Measurements from ENCODE around the gene INSYN2B.
"Not testable (repeated sequence)": the region's sequence is repeated elsewhere in the genome, so short reads cannot be mapped to it uniquely, and the experiment has no call there.

Gene INSYN2B

DNA sequence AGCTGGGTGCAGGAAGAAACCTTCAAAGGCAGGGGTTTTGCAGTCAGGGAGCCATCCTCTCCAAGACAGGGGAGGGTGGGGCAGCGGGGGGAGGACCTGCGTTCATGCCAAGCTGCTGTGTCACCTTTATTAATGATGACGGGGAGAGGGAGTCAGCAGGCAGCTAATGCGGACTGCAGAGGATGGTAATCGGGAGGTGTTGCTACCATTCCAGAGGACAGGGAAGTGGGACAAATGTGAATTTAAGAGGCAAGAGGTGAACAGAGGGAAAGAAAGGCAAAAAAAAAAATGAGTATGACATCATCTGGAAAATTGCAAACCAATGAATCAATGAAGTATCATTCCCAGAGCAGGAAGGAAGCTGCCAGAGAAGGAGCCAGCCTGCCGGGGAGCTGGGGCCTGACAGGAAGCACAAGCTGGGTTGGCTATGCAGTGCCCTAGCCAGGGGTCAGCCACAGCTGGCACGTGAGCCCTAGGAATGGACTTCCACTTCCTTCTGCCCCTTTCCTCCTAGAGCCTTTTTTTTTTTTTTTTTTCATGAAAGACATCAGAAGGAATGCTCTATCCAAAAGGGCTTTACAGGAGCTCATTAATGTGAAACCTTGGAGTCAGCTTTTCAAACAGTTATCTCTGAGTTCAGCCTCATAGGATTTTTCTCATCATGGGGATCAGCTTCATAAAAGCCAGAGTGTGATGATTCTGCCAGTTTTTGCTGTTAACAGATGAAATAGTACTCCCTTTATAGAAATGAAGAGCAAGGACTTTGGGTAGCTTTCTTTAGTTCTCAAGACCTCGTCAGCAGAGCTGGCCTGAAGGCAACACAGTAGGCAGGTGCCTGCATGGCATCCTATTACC is 9.2 kb downstream of the INSYN2B start:
- DNase-seq: no peak

DNA sequence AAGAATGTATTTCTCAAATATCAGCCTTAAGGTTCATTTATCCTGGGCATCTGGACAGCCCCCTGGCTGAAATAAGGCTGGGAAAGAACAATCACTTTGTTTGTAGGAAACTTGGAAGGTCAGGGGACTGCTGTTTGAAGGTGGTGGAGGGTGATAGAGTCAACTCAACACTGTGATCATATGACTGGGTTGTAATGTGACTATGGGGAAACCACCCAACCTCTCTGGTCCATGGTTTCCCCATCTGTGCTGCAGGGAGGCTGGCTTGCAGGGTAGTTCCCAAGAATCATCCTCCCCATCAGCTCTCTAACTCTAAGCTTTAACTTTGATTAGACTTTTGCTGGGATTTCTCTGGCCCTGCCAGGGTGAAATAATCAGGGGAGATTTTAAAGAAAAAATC is 10.0 kb downstream of the INSYN2B start:
- DNase-seq: no peak

DNA sequence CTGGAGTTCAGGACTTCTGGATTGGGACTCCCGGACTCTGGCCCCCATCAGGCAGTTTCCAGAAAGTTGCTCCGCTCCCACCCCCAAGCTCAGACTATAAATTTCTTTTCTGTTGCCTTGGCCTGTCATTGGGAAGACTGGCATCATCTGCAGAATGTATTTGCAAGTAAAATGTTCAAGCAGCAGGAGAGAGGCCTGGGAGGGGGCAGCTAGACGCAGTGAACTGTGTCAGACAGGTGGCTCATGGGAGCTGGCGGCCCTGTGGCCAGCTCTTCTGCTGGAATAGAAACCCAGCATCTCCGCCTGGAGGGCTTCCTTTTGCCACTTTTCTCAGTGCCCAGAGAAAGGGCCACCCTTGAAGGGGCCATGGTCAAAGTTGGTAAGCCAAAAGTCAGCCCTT is 16.0 kb downstream of the INSYN2B start:
- no peak for DNase-seq

DNA sequence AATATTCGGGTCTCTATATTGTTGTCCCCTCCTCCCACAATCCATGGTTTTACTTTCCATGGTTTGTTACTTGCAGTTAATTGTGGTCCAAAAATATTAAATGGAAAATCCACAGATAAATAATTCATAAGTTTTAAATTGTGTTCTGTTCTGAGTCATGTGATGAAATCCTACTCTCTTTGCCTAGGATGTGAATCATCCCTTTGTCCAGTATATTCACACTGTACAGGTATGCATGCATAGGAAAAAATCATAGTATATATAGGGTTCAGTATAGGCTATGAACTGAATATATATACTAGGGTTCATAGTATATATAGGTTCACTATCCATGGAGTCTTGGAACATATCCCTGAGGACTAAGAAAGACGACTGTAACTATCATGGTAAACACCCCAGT is 19.6 kb downstream of the INSYN2B start:
- no peak for DNase-seq

DNA sequence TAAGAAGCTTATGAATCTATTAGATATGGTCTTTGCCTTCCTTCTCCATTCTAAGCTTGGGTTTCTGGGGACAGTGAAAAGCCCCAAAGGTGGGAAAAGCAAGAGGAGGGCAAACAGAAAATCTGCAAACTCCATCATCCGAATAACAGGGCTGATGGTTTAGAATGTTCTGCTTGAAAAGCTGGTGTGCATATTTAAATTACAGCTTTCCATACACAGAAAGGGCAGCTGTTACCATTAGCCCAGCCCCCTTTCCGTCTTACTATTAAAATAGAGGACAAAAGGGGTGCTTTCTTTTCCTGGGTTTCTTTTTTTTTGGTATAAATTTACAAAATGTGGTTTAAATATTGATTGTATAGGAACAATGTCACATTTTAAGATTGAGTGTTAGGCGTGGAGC is 22.0 kb downstream of the INSYN2B start:
- DNase-seq: no peak

DNA sequence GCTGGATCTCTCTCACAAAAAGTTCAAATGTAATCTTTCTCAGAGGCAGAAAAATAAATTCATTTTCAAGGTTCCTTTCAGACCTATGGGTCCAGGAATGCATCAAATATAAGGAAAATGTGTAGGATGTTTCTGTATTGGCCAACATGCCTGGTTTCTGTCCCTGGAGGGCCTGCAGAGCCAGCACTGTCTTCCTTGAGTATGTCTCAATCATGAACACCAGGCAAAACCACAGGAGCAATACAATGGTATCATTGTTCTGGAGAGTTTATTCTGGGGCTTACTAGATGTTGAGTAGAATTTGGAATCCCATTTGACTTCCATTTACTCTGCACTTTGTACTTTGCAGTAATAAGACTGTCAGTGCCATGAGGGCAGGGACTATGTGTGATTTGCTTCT is 23.5 kb downstream of the INSYN2B start:
- no peak for DNase-seq

DNA sequence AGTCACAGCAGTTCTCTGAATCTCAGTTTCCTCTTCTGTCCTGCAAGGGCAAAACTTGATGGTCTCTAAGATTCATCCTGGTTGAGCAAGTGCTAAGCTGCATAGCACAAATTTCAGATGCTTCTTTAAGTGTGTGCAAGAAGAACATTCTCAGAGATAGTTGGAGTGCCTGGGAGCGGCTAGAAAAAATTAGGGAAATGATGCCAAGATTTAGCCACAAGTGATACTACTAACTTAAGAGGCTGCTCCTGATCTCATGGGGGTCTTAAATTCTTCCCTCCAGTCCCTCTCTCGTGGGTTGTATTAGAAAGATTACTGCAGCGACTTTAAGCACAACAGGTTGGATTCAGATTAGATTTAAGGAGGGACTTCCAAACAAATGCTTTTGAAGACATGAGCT is 24.2 kb downstream of the INSYN2B start:
- DNase-seq: no peak

DNA sequence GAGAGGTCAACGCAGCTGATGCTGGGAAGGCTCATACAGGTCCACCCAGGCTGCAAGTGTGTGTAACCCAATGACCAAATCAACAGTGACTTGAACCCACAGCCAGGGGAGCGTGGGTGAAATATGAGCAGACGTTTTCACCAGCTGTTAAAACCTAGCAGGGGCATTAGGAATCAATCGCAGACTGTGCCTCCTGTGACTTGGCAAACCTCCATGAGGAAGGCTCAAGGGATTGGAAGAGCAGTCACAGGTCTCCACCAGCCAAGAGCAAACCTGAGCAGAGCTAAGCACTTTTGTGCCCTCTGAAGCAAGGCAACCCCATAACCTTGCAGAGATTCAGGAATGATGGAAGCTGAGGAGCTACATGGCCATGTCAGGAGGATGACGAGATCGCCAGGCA is 25.5 kb downstream of the INSYN2B start:
- no peak for DNase-seq

DNA sequence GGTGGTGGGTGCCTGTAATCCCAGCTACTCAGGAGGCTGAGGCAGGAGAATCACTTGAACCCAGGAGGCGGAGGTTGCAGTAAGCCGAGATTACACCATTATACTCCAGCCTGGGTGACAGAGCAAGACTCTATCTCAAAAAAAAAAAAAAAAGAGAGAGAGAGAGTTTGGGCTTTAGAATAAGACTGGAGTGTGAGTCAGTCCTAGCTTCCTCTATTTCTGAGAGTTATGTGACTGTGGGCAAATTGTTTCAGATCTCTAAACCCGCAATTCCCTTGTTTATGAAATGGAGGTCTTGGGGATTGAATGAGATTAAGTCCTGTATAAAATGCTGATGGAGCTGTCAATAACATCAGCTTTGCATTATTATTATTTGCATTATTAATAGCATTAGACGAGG is 27.1 kb downstream of the INSYN2B start:
- not testable (repeated sequence) for DNase-seq

DNA sequence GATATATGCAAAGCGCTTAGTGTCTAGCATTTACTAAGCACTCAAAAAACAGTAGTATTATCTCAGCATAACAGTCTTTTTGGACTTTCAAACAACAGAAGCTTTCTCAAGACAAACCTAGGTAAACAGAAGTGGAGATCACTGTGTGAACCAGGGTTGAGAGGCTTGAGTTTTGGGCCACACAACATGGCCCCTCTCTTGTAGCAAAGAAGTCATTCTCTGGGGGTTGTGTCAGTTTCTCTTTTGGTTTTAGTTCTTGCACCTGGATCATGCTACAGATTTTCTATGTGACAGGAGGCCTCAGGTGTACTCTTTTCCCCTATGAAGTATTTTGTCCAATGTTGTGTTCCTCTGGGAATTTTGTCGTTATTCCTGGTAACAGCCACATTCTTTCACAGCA is 30.0 kb downstream of the INSYN2B start:
- no peak for DNase-seq

DNA sequence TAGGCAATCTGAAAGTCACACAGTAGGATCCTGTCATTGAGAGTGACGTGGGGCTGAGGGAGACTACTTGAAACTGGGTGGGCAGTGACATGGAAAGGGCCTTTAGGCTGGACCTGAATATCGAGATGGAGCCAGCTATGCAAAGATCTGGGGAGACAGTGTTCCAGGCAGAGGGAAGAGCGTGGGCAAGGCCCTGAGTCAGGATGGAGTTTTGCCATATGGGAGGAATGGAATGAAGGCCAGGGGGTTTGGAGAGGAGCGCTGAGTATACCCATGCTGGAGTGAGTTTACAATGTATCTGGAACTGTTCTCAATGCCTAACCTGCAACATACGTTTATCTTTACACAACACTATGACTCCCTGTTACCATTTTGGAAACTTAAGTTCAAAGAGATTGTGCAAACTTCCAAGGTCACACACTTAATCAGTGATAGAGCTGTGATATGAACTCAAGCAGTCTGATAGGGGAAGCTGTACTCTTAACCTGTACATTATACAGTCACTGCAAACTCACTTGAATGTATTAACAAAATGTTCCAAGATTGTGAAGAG is 33.5 kb downstream of the INSYN2B start:
- DNase-seq: no peak

DNA sequence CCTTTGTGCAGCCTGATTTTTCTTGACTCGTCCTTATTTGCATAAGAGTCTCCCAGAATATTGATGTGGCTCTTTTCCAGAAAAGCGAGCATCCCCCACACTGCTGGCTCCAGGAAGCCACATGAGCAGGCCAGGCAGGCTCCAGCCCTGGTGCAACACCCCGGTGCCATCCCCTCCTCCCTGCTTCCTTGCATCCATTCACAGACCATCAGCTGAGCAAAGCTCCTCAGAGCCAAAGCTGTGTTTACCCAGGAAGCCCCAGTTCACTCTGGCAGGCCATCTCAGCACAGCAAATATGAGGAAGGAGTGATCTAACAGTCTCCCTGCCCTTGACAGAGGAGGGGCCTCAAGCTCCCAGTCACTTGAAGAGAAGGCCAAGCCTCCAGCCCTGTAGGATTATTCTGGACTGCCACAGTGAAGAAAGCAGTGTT is 34.4 kb downstream of the INSYN2B start:
- DNase-seq: peak; percentile 9

DNA sequence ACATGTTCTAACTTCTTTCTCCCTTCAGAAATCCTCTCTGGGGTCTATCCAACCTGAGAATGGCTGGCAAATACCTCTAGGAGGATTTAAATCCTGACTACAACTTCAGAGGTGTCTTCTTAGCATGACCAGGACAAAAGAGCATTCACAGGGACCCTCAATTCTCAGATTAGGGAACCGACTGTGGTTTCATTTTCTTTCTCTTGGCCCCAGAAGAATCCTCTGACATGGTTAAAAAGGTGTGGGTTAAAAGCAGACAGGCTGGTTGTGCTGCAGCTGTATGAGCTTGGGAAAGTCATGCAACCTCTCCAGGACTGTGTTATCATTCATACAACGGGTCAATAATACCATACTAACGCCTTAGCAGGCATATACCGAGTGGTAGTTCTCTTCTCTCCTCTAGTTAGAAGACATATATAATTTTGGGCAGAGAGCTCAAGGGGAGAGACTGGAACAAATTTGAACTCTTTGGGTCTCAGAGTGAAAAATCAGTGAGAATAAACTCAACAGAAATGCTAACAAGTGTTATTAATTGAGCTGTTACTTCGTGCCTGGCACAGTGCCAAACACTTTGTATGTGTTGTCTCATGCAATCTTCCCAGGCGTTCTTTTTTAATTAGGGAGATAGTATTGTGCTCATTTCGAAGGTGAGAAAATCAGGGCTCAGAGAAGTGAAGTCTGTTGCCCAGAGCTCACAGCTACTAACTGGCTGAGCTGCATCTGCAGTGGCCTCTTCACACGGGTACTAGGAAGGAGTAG is 35.2 kb downstream of the INSYN2B start:
- DNase-seq: no peak

DNA sequence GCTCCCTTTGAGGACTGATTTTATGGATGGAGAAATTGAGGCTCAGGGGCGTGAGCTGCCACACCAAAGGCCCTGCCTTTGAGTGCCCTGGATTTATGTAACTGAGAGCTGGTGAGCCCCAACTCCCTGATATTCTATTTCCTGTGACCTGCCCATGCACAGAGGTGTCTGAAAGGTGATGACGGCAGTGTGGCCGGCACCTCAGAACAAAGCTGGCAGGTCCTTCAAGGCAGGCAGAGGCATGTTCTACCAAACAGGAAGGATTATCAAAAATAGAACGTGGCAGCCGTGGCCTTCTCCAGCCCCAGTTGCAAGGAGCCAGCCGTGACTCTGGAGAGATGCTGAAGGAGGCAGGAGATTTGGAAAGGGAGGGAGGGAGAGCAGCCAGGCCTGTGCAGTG is 36.2 kb downstream of the INSYN2B start:
- no peak for DNase-seq

DNA sequence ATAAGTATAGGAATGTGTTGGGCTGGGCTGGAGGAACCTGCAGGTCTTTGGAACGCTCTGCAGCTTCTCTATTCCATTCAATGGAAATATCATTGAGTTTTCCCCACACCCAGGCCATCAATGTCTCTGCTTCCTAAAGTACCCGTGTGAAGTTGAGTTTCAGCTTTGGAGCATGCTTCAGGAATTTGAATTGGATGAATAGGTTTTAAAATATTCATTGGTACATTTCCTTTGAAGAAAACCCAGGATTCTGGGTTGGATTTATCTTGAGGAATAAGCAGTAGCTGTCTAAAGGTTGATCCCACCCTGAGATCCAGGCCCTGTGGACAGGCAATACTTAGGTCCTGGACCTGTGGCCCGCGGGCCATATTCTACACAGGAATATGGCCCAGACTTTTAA is 37.3 kb downstream of the INSYN2B start:
- no peak for DNase-seq

DNA sequence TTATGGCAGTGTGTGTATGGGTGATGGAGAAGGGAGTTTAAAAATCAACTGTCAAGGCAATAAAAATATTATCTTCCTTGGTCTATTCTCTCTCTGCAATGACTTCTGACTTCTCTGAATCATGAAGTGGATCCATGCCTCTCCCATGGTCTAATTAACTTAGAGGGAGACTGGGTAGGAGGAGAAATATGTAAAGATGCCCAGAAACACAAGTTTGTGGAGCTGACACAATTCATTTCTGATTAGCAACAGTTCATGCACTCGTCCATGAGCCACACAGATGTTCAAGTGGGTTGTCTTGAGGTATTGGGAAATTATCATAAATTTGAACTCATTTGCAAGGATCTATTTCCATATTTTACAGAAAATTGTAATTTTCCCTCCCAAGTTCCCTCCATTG is 38.1 kb downstream of the INSYN2B start:
- DNase-seq: no peak

DNA sequence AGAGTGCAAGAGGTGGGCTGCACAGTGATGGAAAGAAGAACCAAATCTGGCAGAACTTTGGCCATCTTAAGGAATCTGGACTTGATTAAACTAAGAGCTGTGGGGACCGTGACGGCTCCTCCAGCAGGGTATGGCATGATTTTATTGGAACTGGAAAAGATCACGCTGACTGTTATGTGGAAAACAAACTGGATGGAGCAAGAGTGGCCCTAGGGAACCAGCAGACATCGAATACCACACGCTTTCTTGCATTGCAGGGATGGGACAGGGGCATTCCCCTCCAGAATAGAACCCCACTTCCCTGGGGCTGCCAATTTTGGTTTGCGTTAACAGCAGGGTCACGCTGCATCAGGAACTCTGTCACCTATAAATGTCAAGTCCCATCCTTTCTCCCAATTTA is 38.8 kb downstream of the INSYN2B start:
- no peak for DNase-seq

DNA sequence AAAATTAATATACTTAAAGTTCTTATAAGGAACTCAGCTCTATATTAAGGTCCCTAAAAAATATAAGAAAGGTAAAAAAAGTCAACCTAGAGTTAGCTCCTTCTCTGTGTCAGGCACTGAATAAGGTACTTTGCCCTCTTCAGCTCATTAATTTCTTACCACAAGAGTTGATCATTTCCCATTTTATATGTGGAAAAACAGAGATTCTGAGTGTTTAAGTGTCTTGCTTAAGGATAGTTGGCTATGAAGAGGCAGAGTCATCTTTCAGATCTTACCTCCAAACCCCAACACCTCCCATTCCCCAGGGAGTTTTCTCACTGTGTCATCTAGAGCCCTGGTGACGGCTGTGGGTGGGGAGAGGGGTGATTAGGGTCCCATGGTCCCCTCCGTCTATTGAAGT is 40.6 kb downstream of the INSYN2B start:
- no peak for DNase-seq

DNA sequence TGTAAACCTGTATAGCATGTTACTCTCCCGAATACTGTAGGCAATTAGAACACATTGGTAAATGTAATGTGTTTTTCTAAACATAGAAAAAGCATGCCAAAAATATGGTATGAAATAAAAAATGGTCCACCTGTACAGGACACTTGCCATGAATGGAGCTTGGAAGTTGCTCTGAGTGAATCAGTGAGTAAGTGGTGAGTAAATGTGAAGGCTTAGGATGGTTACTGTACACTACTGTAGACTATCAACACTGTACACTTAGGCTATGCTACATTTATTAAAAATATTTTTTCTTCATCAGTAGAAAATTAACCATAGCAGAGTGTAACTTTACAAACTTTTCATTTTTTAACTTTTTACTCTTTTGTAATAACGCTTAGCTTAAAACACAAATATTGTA is 41.9 kb downstream of the INSYN2B start:
- DNase-seq: no peak

DNA sequence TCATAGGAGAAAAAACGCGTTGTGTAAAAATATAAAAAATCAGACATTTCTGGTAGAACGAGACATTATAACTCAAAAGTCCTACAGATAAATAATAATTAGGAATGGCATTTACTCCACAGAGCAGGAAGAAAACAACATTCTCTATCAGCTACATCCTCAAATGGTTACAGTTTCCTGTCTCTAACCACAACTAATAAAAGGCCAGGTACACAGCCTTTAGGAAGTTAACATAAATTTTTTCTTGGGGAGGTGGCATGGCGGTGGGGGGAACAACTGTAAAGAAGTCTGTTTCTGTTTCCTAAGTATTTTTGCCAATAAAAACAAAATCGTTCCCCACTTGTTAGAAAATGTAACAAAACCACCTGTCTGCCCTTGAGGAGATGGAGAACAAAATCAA is 44.5 kb downstream of the INSYN2B start:
- no peak for DNase-seq

DNA sequence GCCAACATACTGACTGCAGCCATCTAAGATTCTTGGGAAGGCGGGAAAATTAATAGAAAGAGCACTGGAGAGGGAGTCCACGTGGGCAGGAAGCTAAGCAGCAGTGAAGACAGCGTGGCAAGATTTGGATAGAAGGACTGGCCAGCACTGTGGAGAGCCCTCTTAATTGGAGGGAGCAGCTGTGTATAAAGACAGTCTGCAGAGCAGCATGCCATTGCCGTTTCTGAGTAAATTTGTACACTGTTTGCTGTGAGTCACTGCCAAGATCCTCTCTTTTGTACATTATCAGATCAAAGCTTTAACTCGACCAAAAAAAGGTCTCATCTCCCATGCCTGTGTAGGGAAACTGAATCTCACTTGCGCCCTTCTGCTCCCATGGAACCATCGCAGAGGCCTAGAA is 45.3 kb downstream of the INSYN2B start:
- no peak for DNase-seq

DNA sequence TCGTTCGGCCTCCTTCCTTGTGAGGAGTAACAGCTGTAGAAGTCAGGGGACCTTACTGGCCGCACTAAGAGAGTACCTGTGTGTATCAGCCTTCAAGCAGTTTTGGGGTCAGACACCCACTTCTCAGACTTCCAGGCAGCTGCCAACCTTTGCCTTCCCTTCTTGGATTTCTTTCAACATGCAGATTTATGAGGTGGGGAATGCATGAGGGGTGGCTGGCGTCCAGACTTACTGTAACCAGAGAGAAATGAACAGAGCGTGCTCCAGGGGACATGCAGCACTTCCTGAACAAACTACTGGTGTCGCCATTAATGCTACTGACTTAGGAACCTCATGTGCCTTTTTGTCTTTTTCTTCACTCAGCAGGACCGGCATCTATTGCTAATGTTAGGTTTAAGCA is 46.7 kb downstream of the INSYN2B start:
- DNase-seq: no peak

DNA sequence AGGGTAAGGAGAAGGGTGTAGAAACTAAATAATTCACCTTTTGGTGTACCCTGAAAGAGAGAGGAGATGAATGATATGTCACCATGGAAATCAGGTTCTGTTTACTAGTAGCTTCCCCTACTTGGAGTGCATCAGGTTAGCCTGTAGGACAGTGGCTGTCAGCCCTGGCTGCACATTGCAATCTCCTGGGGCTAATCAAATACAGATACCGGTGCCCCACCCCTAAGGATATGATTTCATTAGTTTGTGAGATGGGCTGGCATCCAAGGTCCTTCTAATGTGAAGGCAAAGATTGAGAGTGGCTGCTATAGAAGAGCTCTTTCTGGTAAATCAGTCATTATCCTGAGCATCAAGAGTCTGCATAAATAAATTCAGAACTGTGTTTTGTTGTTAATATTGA is 47.2 kb downstream of the INSYN2B start:
- DNase-seq: no peak

DNA sequence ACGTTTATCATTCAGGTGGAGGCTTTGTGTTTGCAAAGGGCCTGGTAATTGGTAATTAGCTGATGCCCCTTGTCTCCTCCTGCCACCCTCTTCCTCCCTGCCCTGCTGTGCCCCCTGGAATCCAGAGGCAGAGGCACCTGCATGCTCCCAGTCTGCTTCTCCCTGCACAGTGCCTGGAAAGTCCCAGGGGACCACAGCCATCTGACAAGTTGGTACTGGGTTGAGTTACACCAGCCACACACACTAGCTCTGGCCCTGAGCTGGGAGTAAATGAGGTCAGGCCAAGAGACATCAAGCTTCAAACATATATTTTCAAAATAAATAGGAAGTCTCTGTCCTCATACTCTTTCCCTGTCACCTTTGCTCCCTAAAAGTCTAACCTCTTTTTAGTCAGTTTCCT is 56.3 kb downstream of the INSYN2B start:
- DNase-seq: no peak

Measured in NCI-H2227 treated with DMSO at 0.1 percent for 48 hours (cell line).